Neural progenitor cell (in vitro differentiated cells): Measurements from ENCODE around the gene AUTS2.

ENCODE experiments used
- CTCF ChIP-seq: fragments of 200-600 bp; sonication (generic); IDR thresholded peaks from 2 replicates; pipeline ENCODE4 v1.5.1; 2017; ENCODE audit warnings: antibody characterized with exemption, mild to moderate bottlenecking
- EZH2 ChIP-seq: fragments of 200-600 bp; sonication (generic); IDR thresholded peaks from 2 replicates; pipeline ENCODE4 v1.6.1; 2017; ENCODE audit warnings: antibody characterized with exemption, mild to moderate bottlenecking, moderate library complexity
- EZH2phosphoT487 ChIP-seq: fragments of 200-600 bp; sonication (generic); IDR thresholded peaks from 2 replicates; pipeline ENCODE4 v1.6.1; 2017; ENCODE audit warnings: antibody characterized with exemption

GRCh38 chr7:70240873-70241272, 642.6 kb downstream of the AUTS2 start:
- TF ChIP-seq CTCF (no peak), EZH2phosphoT487 (no peak), EZH2 (no peak)
